Measurements from ENCODE around the gene APC.
"Not testable (repeated sequence)": the region's sequence is repeated elsewhere in the genome, so short reads cannot be mapped to it uniquely, and the experiment has no call there.

The APC gene

GRCh38 chr5:112711436-112711835 lies 26.2 kb upstream of the APC start:
- DNase-seq, result no peak
- in situ Hi-C loops (cut with MboI; ENCODE audit: low pct_unique_long_range_greater_than_20kb, low sequenced_read_pairs), result no loop called here

GRCh38 chr5:112713206-112713605 lies 24.5 kb upstream of the APC start:
- in situ Hi-C loops (cut with MboI; ENCODE audit: low pct_unique_long_range_greater_than_20kb, low sequenced_read_pairs), result no loop called here
- no peak for DNase-seq

- in situ Hi-C loops (cut with MboI; ENCODE audit: low pct_unique_long_range_greater_than_20kb, low sequenced_read_pairs); DNase-seq: not testable (repeated sequence)
These were observed 20.8 kb upstream of the APC start for GRCh38 chr5:112716895-112717294.

- in situ Hi-C loops (cut with MboI; ENCODE audit: low pct_unique_long_range_greater_than_20kb, low sequenced_read_pairs), result no loop called here
- DNase-seq, result no peak
These were observed 20.1 kb upstream of the APC start for GRCh38 chr5:112717506-112718082.

- DNase-seq, result no peak
- in situ Hi-C loops (cut with MboI; ENCODE audit: low pct_unique_long_range_greater_than_20kb, low sequenced_read_pairs), result no loop called here
These were observed 19.3 kb upstream of the APC start for GRCh38 chr5:112718344-112718743.

GRCh38 chr5:112720576-112720975 lies 17.1 kb upstream of the APC start:
- in situ Hi-C loops (cut with MboI; ENCODE audit: low pct_unique_long_range_greater_than_20kb, low sequenced_read_pairs), result no loop called here
- no peak for DNase-seq

GRCh38 chr5:112724901-112725300 lies 12.8 kb upstream of the APC start:
- in situ Hi-C loops (cut with MboI; ENCODE audit: low pct_unique_long_range_greater_than_20kb, low sequenced_read_pairs), result no loop called here
- DNase-seq, result no peak

GRCh38 chr5:112729630-112730029 lies 8.1 kb upstream of the APC start:
- no peak for DNase-seq
- in situ Hi-C loops (cut with MboI; ENCODE audit: low pct_unique_long_range_greater_than_20kb, low sequenced_read_pairs), result no loop called here

- in situ Hi-C loops (cut with MboI; ENCODE audit: low pct_unique_long_range_greater_than_20kb, low sequenced_read_pairs), result no loop called here
- DNase-seq, result no peak
These were observed 5.6 kb upstream of the APC start for GRCh38 chr5:112732131-112732530.

- no peak for DNase-seq
- in situ Hi-C loops (cut with MboI; ENCODE audit: low pct_unique_long_range_greater_than_20kb, low sequenced_read_pairs), result no loop called here
These were observed 4.1 kb upstream of the APC start for GRCh38 chr5:112733586-112733985.

- in situ Hi-C loops (cut with MboI; ENCODE audit: low pct_unique_long_range_greater_than_20kb, low sequenced_read_pairs), result no loop called here
- DNase-seq, result no peak
These were observed 3.1 kb upstream of the APC start for GRCh38 chr5:112734597-112734996.

- in situ Hi-C loops (cut with MboI; ENCODE audit: low pct_unique_long_range_greater_than_20kb, low sequenced_read_pairs), result no loop called here
These were observed 2.0 kb upstream of the APC start for GRCh38 chr5:112735702-112736101.

GRCh38 chr5:112737070-112737462 lies 619 bp upstream of the APC start:
- DNase-seq, result no peak
- in situ Hi-C loops (cut with MboI; ENCODE audit: low pct_unique_long_range_greater_than_20kb, low sequenced_read_pairs), result no loop called here

More at GRCh38 chr5:112735702-112736101, 2.0 kb upstream of the APC start:
- no peak for DNase-seq

GRCh38 chr5:112738191-112738560 lies 491 bp downstream of the APC start:
- DNase-seq, result peak; percentile 54
- in situ Hi-C loops (cut with MboI; ENCODE audit: low pct_unique_long_range_greater_than_20kb, low sequenced_read_pairs), result no loop called here

- no peak for DNase-seq
- in situ Hi-C loops (cut with MboI; ENCODE audit: low pct_unique_long_range_greater_than_20kb, low sequenced_read_pairs), result no loop called here
These were observed 4.7 kb downstream of the APC start for GRCh38 chr5:112742424-112742823.

- no peak for DNase-seq
- in situ Hi-C loops (cut with MboI; ENCODE audit: low pct_unique_long_range_greater_than_20kb, low sequenced_read_pairs), result no loop called here
These were observed 5.9 kb downstream of the APC start for GRCh38 chr5:112743631-112744030.

- no peak for DNase-seq
- in situ Hi-C loops (cut with MboI; ENCODE audit: low pct_unique_long_range_greater_than_20kb, low sequenced_read_pairs), result no loop called here
These were observed 14.7 kb downstream of the APC start for GRCh38 chr5:112752335-112752734.

- in situ Hi-C loops (cut with MboI; ENCODE audit: low pct_unique_long_range_greater_than_20kb, low sequenced_read_pairs), result no loop called here
These were observed 18.0 kb downstream of the APC start for GRCh38 chr5:112755703-112756102.

GRCh38 chr5:112757468-112758208 lies 20.0 kb downstream of the APC start:
- peak; percentile 75 for DNase-seq
- in situ Hi-C loops (cut with MboI; ENCODE audit: low pct_unique_long_range_greater_than_20kb, low sequenced_read_pairs), result no loop called here

More at GRCh38 chr5:112755703-112756102, 18.0 kb downstream of the APC start:
- DNase-seq, result no peak

- in situ Hi-C loops (cut with MboI; ENCODE audit: low pct_unique_long_range_greater_than_20kb, low sequenced_read_pairs), result no loop called here
- no peak for DNase-seq
These were observed 21.0 kb downstream of the APC start for GRCh38 chr5:112758676-112759075.

Data from KBM-7 (cell line).